ENCODE data around the gene PCDH8. TPM values are rescaled to one million over a fixed set of nuclear protein-coding genes. Genes with fewer than 3 reads are reported as not detected.

Gene PCDH8
- total RNA-seq, 1 donor, result not detected

DNA sequence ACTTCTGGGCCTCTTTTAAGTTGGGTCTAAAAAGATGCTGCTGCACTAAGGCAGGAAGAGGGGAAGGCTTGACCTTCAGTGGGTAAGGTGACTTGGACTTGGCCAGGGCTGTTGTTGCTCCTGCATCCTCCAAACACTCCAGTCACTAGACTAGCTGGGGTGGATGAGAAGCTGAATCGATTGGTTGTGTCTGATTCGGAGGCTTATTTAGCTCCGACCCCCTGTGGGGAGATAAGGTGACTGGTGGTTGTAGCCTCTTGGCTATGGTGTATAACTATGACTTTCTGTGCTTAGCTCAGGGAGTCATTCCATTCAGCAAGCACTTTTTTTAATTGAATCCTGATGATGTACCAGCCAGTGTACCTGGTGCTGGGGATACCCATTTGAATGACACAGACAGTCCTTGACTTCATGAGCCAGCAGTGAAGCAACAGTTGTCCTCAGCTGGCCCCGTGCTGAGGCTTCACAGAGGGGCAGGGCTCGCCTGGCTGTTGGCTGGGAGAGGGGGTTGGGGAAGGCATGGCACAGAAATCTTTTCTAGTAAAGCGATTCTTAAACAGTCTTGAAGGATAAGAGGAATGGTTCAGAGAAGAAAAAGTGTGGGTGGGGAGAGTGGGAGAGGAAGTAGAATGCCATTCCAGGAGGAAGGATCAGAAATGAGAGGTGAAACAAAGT is 9.9 kb downstream of the PCDH8 start:
- DNase-seq (ENCODE audit: low read depth), result no peak
- no peak overlapping the region for H3K4me3 ChIP-seq (ENCODE audit: low read depth, low read length)
- TF ChIP-seq, protein P1, sequence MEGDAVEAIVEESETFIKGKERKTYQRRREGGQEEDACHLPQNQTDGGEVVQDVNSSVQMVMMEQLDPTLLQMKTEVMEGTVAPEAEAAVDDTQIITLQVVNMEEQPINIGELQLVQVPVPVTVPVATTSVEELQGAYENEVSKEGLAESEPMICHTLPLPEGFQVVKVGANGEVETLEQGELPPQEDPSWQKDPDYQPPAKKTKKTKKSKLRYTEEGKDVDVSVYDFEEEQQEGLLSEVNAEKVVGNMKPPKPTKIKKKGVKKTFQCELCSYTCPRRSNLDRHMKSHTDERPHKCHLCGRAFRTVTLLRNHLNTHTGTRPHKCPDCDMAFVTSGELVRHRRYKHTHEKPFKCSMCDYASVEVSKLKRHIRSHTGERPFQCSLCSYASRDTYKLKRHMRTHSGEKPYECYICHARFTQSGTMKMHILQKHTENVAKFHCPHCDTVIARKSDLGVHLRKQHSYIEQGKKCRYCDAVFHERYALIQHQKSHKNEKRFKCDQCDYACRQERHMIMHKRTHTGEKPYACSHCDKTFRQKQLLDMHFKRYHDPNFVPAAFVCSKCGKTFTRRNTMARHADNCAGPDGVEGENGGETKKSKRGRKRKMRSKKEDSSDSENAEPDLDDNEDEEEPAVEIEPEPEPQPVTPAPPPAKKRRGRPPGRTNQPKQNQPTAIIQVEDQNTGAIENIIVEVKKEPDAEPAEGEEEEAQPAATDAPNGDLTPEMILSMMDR (IDR thresholded peaks at IDR 0.05; ENCODE audit: insufficient read depth, low read depth, low read length), result no peak

DNA sequence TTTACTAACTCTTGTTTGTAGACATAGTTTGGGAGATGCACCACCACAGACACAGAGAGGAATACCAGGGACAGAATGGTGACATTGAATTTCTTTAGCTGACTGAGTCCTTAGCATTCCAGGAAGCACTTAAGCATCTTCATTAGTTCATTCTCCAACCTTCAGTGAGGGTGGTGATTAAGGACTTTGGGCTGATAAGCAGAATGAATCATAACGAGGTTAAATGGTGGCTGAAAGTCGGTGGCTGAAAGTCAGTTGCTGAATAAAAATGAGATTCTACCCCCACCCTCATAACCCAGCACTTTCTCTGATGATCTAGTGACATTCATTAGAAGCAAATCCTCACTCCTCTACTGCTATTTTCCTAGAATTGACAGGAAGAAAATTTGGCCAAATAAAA is 10.6 kb downstream of the PCDH8 start:
- TF ChIP-seq, protein P1 (IDR thresholded peaks at IDR 0.05; ENCODE audit: insufficient read depth, low read depth, low read length), result no peak
- H3K4me3 ChIP-seq (ENCODE audit: low read depth, low read length), result no peak overlapping the region
- DNase-seq (ENCODE audit: low read depth), result no peak

DNA sequence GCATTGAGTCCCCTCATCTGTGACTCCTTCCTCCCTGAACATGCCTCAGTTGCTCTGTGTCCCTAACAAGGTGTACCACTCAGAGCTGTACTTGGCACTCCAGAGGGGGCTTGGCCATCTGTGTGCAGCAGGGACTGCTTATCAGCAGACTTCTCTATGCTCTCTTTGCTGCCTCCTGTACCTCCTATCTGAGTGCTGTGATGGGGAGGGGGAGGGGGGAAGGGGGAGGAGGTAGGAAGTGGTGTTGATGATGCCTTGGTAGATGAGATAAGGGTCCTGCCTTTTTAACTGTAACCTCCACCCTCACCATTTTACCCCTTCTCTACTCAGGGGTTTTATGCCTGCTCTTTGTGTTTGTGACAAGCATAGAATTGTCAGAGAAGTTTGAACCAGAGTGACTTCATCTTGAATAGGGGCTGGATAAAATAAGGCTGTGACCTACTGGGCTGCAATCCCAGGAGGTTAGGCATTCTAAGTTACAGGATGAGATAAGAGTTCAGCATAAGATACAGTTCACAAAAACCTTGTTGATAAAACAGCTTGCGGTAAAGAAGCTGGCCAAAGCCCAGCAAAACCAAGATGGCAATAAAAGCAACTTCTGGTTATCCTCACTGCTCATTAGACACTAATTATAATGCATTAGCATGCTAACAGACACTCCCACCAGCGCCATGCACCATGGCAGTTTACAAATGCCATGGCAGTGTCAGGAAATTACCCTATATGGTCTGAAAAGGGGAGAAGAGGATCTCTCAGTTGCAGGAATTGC is 13.2 kb downstream of the PCDH8 start:
- no peak for DNase-seq (ENCODE audit: low read depth)
- TF ChIP-seq, protein P1 (IDR thresholded peaks at IDR 0.05; ENCODE audit: insufficient read depth, low read depth, low read length), result no peak
- H3K4me3 ChIP-seq (ENCODE audit: low read depth, low read length), result no peak overlapping the region

DNA sequence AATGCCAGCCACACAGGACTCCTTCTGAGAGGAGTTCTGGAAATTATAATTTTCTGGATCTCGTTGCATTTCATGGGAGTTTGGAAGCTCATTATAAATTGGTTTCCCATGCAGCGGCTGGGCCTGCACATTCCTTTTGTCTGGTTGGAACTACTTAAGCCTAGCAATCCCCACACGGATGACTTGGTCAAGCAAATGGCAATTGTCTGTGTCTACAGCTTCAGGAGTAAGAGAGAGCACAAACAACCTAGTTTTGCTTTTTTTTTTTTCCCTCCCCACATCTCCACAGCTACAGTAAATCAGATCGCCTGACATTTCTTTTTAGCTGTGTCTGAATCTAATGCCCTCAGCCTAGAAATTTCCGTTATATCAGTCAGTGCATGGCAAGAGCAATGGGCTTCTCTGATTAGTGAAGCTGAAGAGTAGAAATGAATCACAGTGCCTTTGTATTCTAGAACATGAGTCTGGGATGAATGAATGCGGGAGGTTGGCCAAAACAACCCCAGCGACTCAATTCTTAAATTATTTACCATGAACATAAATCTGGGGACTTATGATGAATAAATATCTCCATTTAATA is 15.1 kb downstream of the PCDH8 start:
- DNase-seq (ENCODE audit: low read depth), result no peak
- TF ChIP-seq, protein P1 (IDR thresholded peaks at IDR 0.05; ENCODE audit: insufficient read depth, low read depth, low read length), result no peak
- H3K4me3 ChIP-seq (ENCODE audit: low read depth, low read length), result no peak overlapping the region

DNA sequence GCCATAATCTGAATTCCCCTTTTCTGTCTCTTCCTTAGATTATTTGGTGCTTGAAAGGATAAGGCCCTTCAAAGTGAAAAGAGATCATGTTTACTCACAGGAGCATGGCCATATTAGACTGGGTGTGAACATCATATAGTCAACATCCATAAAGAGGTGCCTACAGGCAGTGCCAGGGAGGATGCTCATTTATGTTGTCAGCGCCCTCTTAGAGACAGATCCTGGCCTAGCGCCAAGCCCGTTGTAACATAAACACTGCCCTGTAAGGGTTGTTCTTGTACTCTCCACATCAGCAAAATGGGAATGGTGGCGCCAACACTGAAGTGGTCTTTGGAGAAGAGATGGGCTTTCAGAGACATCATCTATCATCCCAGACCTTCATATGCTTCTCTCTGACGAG is 16.1 kb downstream of the PCDH8 start:
- TF ChIP-seq, protein P1 (IDR thresholded peaks at IDR 0.05; ENCODE audit: insufficient read depth, low read depth, low read length), result no peak
- H3K4me3 ChIP-seq (ENCODE audit: low read depth, low read length), result no peak overlapping the region
- no peak for DNase-seq (ENCODE audit: low read depth)

DNA sequence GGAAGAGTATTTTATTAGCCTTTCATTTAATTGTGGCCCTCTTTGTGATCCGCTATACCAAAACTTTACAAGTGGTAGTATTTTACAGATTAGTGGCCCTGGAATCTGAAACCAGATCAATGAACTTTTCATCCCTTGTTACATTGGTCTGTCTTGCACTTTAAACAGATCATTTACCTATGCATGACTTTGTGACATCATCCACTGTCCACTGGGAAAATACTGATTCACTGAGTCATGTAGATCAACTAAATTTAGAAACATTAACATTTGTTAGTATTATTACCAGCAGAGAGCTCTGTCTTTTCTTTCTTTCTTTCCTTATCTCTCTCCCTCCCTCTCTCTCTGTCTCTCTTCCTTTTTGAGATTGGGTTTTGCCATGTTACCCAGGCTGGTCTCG is 17.5 kb downstream of the PCDH8 start:
- DNase-seq (ENCODE audit: low read depth), result no peak
- H3K4me3 ChIP-seq (ENCODE audit: low read depth, low read length), result no peak overlapping the region
- TF ChIP-seq, protein P1 (IDR thresholded peaks at IDR 0.05; ENCODE audit: insufficient read depth, low read depth, low read length), result no peak

All from fibroblast of villous mesenchyme (primary cell).